ENCODE measurements around the gene A4GNT. TPM values are rescaled to one million over a fixed set of nuclear protein-coding genes. Genes with fewer than 3 reads are reported as not detected.

The A4GNT gene
- total and polyA plus RNA-seq, 2 of the 8 experiments (the other 6 are each of a cell fraction or from before 2014, with no cell fraction given): not detected

GRCh38 chr3:138078901-138079344 is 53.3 kb downstream of the A4GNT start (continued):
- TF ChIP-seq CHD7 (IDR thresholded peaks at IDR 0.05; ENCODE audit: insufficient replicate concordance, low read length): no peak
- TF ChIP-seq POLR2AphosphoS5 (IDR thresholded peaks at IDR 0.05; ENCODE audit: low read depth, low read length): no peak
- no peak for TF ChIP-seq GABPA (IDR thresholded peaks at IDR 0.05; ENCODE audit: borderline replicate concordance, insufficient read depth, low read length)
- TF ChIP-seq CHD2 (IDR thresholded peaks at IDR 0.05; ENCODE audit: low read length): no peak
- TF ChIP-seq ASH2L (IDR thresholded peaks at IDR 0.05; ENCODE audit: low read length): no peak
- TF ChIP-seq SIX5 (IDR thresholded peaks at IDR 0.05; ENCODE audit: low read depth, low read length): no peak
- no peak for TF ChIP-seq RAD21 (IDR thresholded peaks at IDR 0.05 in 1 of 2, conservative IDR thresholded peaks at IDR 0.05 in 1 of 2; ENCODE audit: low read depth in 2 of 2, low read length in 2 of 2)

Measured in H1 (cell line).